ENCODE measurements around the gene CNPY3.

The CNPY3 gene

GRCh38 chr6:42939810-42940167, 10.5 kb downstream of the CNPY3 start:
- no peak for TF ChIP-seq CTCF (IDR thresholded peaks at IDR 0.05)

GRCh38 chr6:42940493-42941045, 11.3 kb downstream of the CNPY3 start:
- no peak for TF ChIP-seq CTCF (IDR thresholded peaks at IDR 0.05)

- TF ChIP-seq CTCF (IDR thresholded peaks at IDR 0.05): no peak
Measured at GRCh38 chr6:42942444-42942843, 13.2 kb downstream of the CNPY3 start.

GRCh38 chr6:42947950-42948349, 18.7 kb downstream of the CNPY3 start:
- TF ChIP-seq CTCF (IDR thresholded peaks at IDR 0.05): no peak

GRCh38 chr6:42952389-42952788, 23.1 kb downstream of the CNPY3 start:
- TF ChIP-seq CTCF (IDR thresholded peaks at IDR 0.05): no peak

- TF ChIP-seq CTCF (IDR thresholded peaks at IDR 0.05): no peak
Measured at GRCh38 chr6:42958125-42958524, 28.8 kb downstream of the CNPY3 start.

- no peak for TF ChIP-seq CTCF (IDR thresholded peaks at IDR 0.05)
Measured at GRCh38 chr6:42959917-42960242, 30.6 kb downstream of the CNPY3 start.
